WI38 (cell line): ENCODE data around the gene TEAD1.

Experiments used
- H3K4me3 ChIP-seq: 2 replicates; pipeline ENCODE4 v1.5.1; 2011; ENCODE audit warnings: low read depth, mild to moderate bottlenecking, control low read depth, low read length
- TF ChIP-seq, protein P1 (sequence below): IDR thresholded peaks from 2 replicates; pipeline ENCODE4 v1.5.1; 2012; ENCODE audit warnings: low read depth, mild to moderate bottlenecking, control low read depth, low read length

TEAD1 gene

GRCh38 chr11:12897867-12898266, 223.6 kb downstream of the TEAD1 start:
- TF ChIP-seq, protein P1, sequence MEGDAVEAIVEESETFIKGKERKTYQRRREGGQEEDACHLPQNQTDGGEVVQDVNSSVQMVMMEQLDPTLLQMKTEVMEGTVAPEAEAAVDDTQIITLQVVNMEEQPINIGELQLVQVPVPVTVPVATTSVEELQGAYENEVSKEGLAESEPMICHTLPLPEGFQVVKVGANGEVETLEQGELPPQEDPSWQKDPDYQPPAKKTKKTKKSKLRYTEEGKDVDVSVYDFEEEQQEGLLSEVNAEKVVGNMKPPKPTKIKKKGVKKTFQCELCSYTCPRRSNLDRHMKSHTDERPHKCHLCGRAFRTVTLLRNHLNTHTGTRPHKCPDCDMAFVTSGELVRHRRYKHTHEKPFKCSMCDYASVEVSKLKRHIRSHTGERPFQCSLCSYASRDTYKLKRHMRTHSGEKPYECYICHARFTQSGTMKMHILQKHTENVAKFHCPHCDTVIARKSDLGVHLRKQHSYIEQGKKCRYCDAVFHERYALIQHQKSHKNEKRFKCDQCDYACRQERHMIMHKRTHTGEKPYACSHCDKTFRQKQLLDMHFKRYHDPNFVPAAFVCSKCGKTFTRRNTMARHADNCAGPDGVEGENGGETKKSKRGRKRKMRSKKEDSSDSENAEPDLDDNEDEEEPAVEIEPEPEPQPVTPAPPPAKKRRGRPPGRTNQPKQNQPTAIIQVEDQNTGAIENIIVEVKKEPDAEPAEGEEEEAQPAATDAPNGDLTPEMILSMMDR: no peak
- H3K4me3 ChIP-seq: no peak overlapping the region

GRCh38 chr11:12900496-12900895, 226.3 kb downstream of the TEAD1 start:
- TF ChIP-seq, protein P1: no peak

GRCh38 chr11:12901272-12901671, 227.1 kb downstream of the TEAD1 start:
- TF ChIP-seq, protein P1: no peak
- no peak overlapping the region for H3K4me3 ChIP-seq

More at GRCh38 chr11:12900496-12900895, 226.3 kb downstream of the TEAD1 start:
- H3K4me3 ChIP-seq: no peak overlapping the region

DNA sequence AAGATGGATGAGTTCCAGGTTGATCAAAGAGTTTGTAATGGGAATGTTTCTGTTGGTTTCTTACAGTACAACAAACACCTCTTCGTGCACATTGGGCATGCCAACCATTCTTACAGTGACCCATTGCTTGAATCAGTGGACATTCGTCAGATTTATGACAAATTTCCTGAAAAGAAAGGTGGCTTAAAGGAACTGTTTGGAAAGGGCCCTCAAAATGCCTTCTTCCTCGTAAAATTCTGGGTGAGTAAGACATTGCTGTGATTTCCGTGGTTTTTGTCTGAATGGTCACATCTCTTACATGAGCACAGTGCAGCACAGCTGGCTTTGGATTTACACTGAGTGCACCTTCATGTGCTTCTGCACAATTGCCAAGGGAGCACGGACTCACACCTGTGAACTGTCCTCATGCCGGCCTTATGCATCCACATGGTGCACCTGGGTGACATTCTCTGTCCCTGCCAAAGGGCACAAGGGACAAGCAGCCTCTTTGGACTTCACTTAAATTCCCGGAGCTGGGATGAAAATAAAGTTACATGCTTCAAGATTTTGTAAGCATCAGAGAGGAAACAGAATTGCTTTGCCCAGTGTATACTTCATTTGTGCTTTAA, 227.8 kb downstream of the TEAD1 start:
- TF ChIP-seq, protein P1: no peak

DNA sequence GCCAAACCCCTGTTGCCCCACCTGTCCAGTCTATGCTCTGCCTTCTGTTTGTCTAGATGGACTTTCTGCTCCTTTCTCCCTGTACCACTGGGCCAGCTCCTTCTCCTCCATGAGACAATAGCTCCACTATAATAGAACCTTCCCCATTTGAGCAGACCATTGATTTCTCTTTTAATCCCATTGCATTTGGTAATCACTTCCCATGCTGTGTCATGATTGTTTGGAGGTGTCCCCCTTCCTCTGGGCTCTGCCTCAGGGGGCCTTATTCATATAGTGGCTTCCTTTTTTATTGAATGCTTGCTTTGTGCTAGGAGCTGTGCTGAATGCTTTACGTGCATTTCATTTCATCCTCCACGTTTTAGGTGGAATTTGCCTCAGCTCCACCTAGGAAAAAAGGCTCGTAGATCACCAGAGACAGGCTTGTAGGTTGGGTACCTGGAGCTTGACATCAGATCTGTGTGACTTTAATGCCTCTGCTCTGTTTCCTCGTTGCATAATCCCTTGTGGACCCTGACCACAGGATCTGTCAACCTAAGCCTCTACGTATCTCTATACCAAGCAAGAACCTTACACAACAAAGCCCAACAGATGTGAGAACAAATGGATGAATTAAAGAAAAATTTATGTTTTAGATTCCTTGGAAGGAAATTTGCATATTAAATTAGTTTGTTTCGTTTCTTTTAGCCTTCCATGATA, 228.7 kb downstream of the TEAD1 start:
- TF ChIP-seq, protein P1: no peak
- no peak overlapping the region for H3K4me3 ChIP-seq

More for the DNA sequence above, 227.8 kb downstream of the TEAD1 start:
- no peak overlapping the region for H3K4me3 ChIP-seq

DNA sequence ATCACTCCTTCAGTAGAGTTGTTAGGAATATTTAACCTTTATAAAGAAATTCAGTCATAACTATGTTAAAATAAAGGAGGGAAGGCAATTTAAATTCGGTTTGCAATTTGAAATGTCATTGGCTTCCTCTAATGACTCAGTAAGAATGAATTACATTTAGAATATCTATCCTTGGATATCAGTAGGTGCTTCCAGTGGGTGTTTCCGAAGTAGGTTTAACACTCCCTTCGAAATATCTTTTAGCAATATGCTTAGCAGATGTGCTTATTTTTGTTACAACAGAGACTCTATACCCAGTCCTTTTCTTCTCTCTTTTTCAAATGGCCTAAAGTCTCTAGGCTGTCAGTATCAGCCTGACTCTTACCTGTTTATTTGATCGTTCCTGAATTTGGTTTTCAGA, 231.2 kb downstream of the TEAD1 start:
- TF ChIP-seq, protein P1: no peak
- H3K4me3 ChIP-seq: no peak overlapping the region

DNA sequence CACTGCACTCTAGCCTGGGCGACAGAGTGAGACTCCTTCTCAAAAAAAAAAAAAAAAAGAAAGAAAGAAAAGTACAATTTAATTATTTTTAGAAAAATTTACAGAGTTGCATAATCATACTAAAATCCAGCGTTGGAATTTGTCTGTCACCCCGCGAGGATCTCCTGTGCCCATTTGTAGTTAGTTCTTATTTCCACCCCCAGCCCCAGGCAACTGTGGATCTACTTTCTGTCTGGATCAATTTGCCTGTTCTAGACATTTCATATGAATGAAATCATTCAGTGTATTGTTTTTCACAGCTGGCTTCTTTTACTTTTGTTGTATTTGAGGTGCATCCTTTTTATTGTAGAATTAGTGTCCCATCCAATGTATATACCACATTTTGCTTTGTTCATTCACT, 232.3 kb downstream of the TEAD1 start:
- TF ChIP-seq, protein P1: no peak
- no peak overlapping the region for H3K4me3 ChIP-seq
